ENCODE results near the gene MLANA. TPM values are rescaled to one million over a fixed set of nuclear protein-coding genes. Genes with fewer than 3 reads are reported as not detected.
A peak's percentile ranks its signal among the peaks of the same experiment; 100 is the strongest.

The MLANA gene
- total RNA-seq, 1 donor from 2014 or later: not detected

DNA sequence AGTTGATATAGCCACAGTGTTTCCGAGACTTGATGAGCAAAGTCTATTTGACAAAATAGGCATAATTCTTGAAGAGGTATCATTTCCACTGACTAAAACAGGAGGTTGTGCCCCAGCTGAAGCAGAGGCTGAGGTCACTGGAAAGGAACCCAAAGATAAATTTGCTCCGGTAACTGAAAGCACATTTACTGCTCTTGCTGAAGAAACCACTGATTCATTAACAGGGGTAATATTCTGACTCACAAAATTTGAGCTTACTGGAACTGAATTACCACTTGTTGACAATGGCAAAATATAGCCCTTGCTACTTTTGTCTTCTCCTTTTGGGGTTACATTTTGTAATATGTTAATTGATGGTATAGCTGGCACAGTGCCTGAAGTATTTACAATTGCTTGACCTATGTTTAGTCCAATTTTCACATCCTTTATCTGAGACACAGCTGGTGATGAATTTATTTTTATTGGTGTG, 30.2 kb downstream of the MLANA start:
- FAIRE-seq (peak; percentile 28), DNase-seq (ENCODE audit: low read depth) (no peak)
- H3K4me3 ChIP-seq (ENCODE audit: low read depth, low read length): no peak overlapping the region
- no peak for TF ChIP-seq CTCF (IDR thresholded peaks at IDR 0.05; ENCODE audit: insufficient read depth, low read length, severe bottlenecking)
- H3K36me3 ChIP-seq (ENCODE audit: control insufficient read depth, insufficient read depth, low read length): peaks cover 7% of the 10 kb centered on the region
- H3K27me3 ChIP-seq (ENCODE audit: control insufficient read depth, insufficient read depth, low read length): no peaks in the 10 kb centered on the region

DNA sequence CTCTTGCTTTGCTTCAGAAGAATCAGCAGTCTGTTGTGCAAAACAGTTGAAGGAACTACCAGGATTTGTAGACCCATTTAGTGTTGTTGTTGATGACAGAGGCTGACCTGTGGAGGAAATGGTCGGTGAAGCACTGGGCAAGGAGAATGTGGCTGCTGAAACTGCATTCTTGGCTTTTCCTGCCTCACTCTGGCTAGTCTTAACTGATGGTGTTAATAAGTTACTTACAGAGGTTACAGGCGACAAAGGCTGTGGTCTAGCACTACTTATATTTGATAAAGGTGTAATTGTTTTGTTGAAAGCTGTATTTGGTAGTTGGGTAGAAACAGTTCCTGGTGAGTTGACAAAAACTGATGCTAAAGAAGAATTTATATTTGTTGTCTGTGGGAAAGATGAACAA, 31.5 kb downstream of the MLANA start:
- Histone ChIP-seq H3K36me3 (ENCODE audit: control insufficient read depth, insufficient read depth, low read length) (peaks cover 7% of the 10 kb centered on the region), H3K4me3 (ENCODE audit: low read depth, low read length) (no peak overlapping the region), H3K27me3 (ENCODE audit: control insufficient read depth, insufficient read depth, low read length) (no peaks in the 10 kb centered on the region)
- DNase-seq (ENCODE audit: low read depth) (no peak), FAIRE-seq (no peak)
- TF ChIP-seq CTCF (IDR thresholded peaks at IDR 0.05; ENCODE audit: insufficient read depth, low read length, severe bottlenecking): no peak

GRCh38 chr9:5931657-5932056, 41.0 kb downstream of the MLANA start:
- Histone ChIP-seq H3K27me3 (ENCODE audit: control insufficient read depth, insufficient read depth, low read length) (no peaks in the 10 kb centered on the region), H3K36me3 (ENCODE audit: control insufficient read depth, insufficient read depth, low read length) (peaks cover 1% of the 10 kb centered on the region), H3K4me3 (ENCODE audit: low read depth, low read length) (no peak overlapping the region)
- no peak for TF ChIP-seq CTCF (IDR thresholded peaks at IDR 0.05; ENCODE audit: insufficient read depth, low read length, severe bottlenecking)
- FAIRE-seq (no peak), DNase-seq (ENCODE audit: low read depth) (no peak)

- Histone ChIP-seq H3K27me3 (ENCODE audit: control insufficient read depth, insufficient read depth, low read length) (no peaks in the 10 kb centered on the region), H3K4me3 (ENCODE audit: low read depth, low read length) (no peak overlapping the region), H3K36me3 (ENCODE audit: control insufficient read depth, insufficient read depth, low read length) (no peaks in the 10 kb centered on the region)
- DNase-seq (ENCODE audit: low read depth) (no peak), FAIRE-seq (no peak)
- TF ChIP-seq CTCF (IDR thresholded peaks at IDR 0.05; ENCODE audit: insufficient read depth, low read length, severe bottlenecking): no peak
These were observed 47.8 kb downstream of the MLANA start for GRCh38 chr9:5938449-5938848.

DNA sequence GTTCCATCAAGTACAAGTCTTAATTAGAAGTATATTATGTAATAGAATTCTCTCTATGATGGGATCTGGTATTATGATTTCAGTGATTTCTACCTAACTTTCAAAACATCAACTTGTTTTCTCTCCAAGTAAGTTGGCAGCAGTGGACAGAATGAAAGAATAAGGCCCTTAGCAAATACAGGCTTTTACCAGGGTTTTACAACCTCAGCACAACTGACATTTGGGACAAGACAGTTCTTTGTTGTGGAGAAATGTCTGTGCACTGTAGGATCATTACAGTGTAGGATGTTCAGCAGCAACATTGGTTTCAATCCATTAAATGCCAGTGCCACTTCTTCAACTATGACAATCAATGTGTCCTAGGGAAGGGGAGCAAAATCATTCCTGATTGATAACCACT, 48.8 kb downstream of the MLANA start:
- H3K27me3 ChIP-seq (ENCODE audit: control insufficient read depth, insufficient read depth, low read length): no peaks in the 10 kb centered on the region
- FAIRE-seq (no peak), DNase-seq (ENCODE audit: low read depth) (no peak)
- TF ChIP-seq CTCF (IDR thresholded peaks at IDR 0.05; ENCODE audit: insufficient read depth, low read length, severe bottlenecking): no peak
- no peaks in the 10 kb centered on the region for H3K36me3 ChIP-seq (ENCODE audit: control insufficient read depth, insufficient read depth, low read length)
- H3K4me3 ChIP-seq (ENCODE audit: low read depth, low read length): no peak overlapping the region

DNA sequence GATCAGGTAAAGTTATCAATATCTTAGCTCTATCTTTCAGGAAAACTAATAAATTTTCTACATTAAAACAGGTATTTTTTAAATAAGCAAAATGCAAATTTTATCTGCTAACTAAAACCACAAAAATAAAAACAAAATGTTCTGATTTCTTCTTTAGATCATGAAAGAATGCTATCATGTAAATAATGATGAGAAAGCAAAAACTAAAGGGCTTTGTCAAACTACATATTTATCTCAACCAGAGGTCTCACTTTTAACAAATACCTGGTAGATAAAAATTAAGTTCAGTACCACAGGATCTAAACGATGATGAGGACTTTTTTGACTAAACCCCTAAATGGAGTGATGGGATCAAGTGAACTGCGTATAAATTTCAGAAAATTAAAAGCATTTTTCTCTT, 50.5 kb downstream of the MLANA start:
- no peak for TF ChIP-seq CTCF (IDR thresholded peaks at IDR 0.05; ENCODE audit: insufficient read depth, low read length, severe bottlenecking)
- H3K4me3 ChIP-seq (ENCODE audit: low read depth, low read length): no peak overlapping the region
- DNase-seq (ENCODE audit: low read depth) (no peak), FAIRE-seq (no peak)
- H3K27me3 ChIP-seq (ENCODE audit: control insufficient read depth, insufficient read depth, low read length): no peaks in the 10 kb centered on the region
- no peaks in the 10 kb centered on the region for H3K36me3 ChIP-seq (ENCODE audit: control insufficient read depth, insufficient read depth, low read length)

Data from bronchial epithelial cell (primary cell).